Keratinocyte (primary cell): ENCODE data around the gene VIPR1. TPM values are rescaled to one million over a fixed set of nuclear protein-coding genes. Genes with fewer than 3 reads are reported as not detected.

Source experiments
- DNase-seq: peaks from one replicate; pipeline ENCODE4 v3.0.0-alpha.2; 2011; ENCODE audit warnings: low read depth, missing footprints, low spot score
- FAIRE-seq: peaks from 2 replicates; lab custom pipeline; 2011; peaks lifted over from hg19 to GRCh38; lab: Jason Lieb, UNC
- H2AFZ ChIP-seq: 2 replicates; pipeline ENCODE4 v1.6.0; 2012; ENCODE audit warnings: low read length, control low read depth, inconsistent platforms; ENCODE audit not compliant: control insufficient read depth
- H3K27ac ChIP-seq: 2 replicates; pipeline ENCODE4 v1.5.1; 2011; ENCODE audit warnings: low read length; ENCODE audit not compliant: control insufficient read depth, insufficient read depth
- H3K27me3 ChIP-seq: 3 replicates; pipeline ENCODE4 v1.6.0; 2011; ENCODE audit warnings: low read length; ENCODE audit not compliant: control insufficient read depth, insufficient read depth; ENCODE audit errors: extremely low read depth
- H3K36me3 ChIP-seq, 2 experiments: 2 replicates in 1 of 2; 3 replicates in 1 of 2; pipeline ENCODE4 v1.5.1; 2011; ENCODE audit warnings: low read length in 2 of 2, mild to moderate bottlenecking in 1 of 2; ENCODE audit not compliant: control insufficient read depth in 2 of 2, insufficient read depth in 2 of 2; ENCODE audit errors: extremely low read depth in 1 of 2
- H3K4me1 ChIP-seq: 3 replicates; pipeline ENCODE4 v1.5.1; 2011; ENCODE audit warnings: low read length; ENCODE audit not compliant: control insufficient read depth, insufficient read depth; ENCODE audit errors: extremely low read depth
- H3K4me2 ChIP-seq: 3 replicates; pipeline ENCODE4 v1.6.0; 2011; ENCODE audit warnings: low read depth, low read length; ENCODE audit not compliant: control insufficient read depth, insufficient read depth; ENCODE audit errors: extremely low read depth
- H3K4me3 ChIP-seq, 3 experiments: fragments of 200-600 bp in 1 of 3; sonication (generic) in 1 of 3; 2 replicates in 2 of 3; 3 replicates in 1 of 3; pipeline ENCODE4 v1.5.1; 2011 to 2016; ENCODE audit warnings: low read length in 3 of 3, mild to moderate bottlenecking in 3 of 3, control low read depth in 2 of 3, inconsistent platforms in 1 of 3, low read depth in 1 of 3, mixed read lengths in 1 of 3, mixed run types in 1 of 3, moderate library complexity in 1 of 3; ENCODE audit not compliant: control insufficient read depth in 2 of 3, insufficient read depth in 2 of 3; ENCODE audit errors: extremely low read depth in 1 of 3
- H3K79me2 ChIP-seq: 2 replicates; pipeline ENCODE4 v1.6.0; 2012; ENCODE audit warnings: low read length; ENCODE audit not compliant: control insufficient read depth, insufficient read depth
- H3K9ac ChIP-seq: 3 replicates; pipeline ENCODE4 v1.6.0; 2011; ENCODE audit warnings: low read length; ENCODE audit not compliant: control insufficient read depth, insufficient read depth; ENCODE audit errors: extremely low read depth
- H3K9me1 ChIP-seq: 3 replicates; pipeline ENCODE4 v1.6.0; 2011; ENCODE audit warnings: low read length; ENCODE audit not compliant: control insufficient read depth, insufficient read depth; ENCODE audit errors: extremely low read depth
- H3K9me3 ChIP-seq: 2 replicates; pipeline ENCODE4 v1.5.1; 2012; ENCODE audit warnings: low read depth, low read length; ENCODE audit not compliant: control insufficient read depth
- H4K20me1 ChIP-seq: 3 replicates; pipeline ENCODE4 v1.6.0; 2011; ENCODE audit warnings: low read length; ENCODE audit not compliant: control insufficient read depth, insufficient read depth; ENCODE audit errors: extremely low read depth
- CTCF ChIP-seq, 3 experiments: IDR thresholded peaks in 1 of 3; conservative IDR thresholded peaks in 1 of 3; optimal IDR thresholded peaks in 1 of 3; 2 replicates in 2 of 3; 3 replicates in 1 of 3; pipeline versions ENCODE3 to v1.5.1; 2011; ENCODE audit warnings: low read length in 3 of 3, mild to moderate bottlenecking in 3 of 3, moderate library complexity in 2 of 3, control low read depth in 1 of 3, inconsistent platforms in 1 of 3; ENCODE audit not compliant: insufficient read depth in 2 of 3; ENCODE audit errors: extremely low read depth in 1 of 3
- EZH2 ChIP-seq: IDR thresholded peaks from one replicate; pipeline ENCODE4 v1.6.1; 2012; ENCODE audit warnings: inconsistent platforms, mild to moderate bottlenecking, low read length, moderate library complexity
- dilution Hi-C: fragments of 300-500 bp; cut with MboI; formaldehyde crosslinking; loops from one replicate; pipeline ENCODE4 v1.7.0; 2020; ENCODE audit warnings: low sequenced_read_pairs; ENCODE audit not compliant: extremely low pct_ligation_motif_present
- polyA plus RNA-seq, 5 experiments: library from polyadenylated mRNA; depleted of rRNA in 3 of 5; stranded (reverse) in 3 of 5; stranded (forward) in 1 of 5; unstranded in 1 of 5; fragments of >200 nt; gene quantifications; 1 replicate in 1 of 5; 2 replicates in 3 of 5; 3 replicates in 1 of 5; pipeline versions ENCODE4 v1.2.1 to v1.2.3, GENCODE V29; 2011 to 2012; ENCODE audit warnings: missing spikeins in 2 of 5, low read depth in 1 of 5, low replicate concordance in 1 of 5

VIPR1 gene
- polyA plus RNA-seq, 1 donor (not counting 4 experiments of a cell fraction or from before 2014, with no cell fraction given): 4.5 TPM

DNA sequence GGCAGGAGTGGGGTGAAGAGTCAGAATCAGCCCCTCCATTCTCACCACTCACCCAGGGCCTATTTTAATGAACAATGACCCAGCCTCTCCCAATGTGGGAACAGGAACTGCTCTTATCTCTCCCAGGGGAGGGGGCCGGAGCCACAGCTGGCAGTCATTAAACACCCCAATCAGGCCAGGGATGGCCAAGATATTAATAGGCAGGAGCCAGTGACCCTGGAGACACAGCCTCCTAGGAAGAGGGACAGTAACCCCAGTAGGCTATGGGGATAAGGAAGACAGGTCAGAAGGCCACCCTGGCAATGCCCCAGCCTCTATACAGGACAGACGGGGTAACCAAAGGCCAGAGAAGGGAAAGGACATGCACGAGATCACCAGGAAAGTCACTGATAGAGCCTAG, 38.6 kb downstream of the VIPR1 start:
- H4K20me1 ChIP-seq: no peaks in the 10 kb centered on the region
- H3K36me3 ChIP-seq: no peaks in the 10 kb centered on the region
- no peak overlapping the region for H2AFZ ChIP-seq
- H3K27me3 ChIP-seq: no peaks in the 10 kb centered on the region
- no peak overlapping the region for H3K27ac ChIP-seq
- H3K79me2 ChIP-seq: no peaks in the 10 kb centered on the region
- TF ChIP-seq CTCF (optimal IDR thresholded peaks at IDR 0.05 in 1 of 3, IDR thresholded peaks at IDR 0.05 in 1 of 3, conservative IDR thresholded peaks at IDR 0.05 in 1 of 3; ENCODE audit: extremely low read depth in 1 of 3, insufficient read depth in 2 of 3, low read length in 3 of 3): no peak
- no peak for TF ChIP-seq EZH2
- no peak overlapping the region for H3K4me2 ChIP-seq
- H3K9ac ChIP-seq: no peak overlapping the region
- no peak for DNase-seq
- H3K9me1 ChIP-seq: no peaks in the 10 kb centered on the region
- H3K9me3 ChIP-seq: no peaks in the 10 kb centered on the region
- FAIRE-seq: no peak
- dilution Hi-C loops: no loop called here
- H3K4me3 ChIP-seq: no peak overlapping the region
- no peaks in the 10 kb centered on the region for H3K4me1 ChIP-seq

DNA sequence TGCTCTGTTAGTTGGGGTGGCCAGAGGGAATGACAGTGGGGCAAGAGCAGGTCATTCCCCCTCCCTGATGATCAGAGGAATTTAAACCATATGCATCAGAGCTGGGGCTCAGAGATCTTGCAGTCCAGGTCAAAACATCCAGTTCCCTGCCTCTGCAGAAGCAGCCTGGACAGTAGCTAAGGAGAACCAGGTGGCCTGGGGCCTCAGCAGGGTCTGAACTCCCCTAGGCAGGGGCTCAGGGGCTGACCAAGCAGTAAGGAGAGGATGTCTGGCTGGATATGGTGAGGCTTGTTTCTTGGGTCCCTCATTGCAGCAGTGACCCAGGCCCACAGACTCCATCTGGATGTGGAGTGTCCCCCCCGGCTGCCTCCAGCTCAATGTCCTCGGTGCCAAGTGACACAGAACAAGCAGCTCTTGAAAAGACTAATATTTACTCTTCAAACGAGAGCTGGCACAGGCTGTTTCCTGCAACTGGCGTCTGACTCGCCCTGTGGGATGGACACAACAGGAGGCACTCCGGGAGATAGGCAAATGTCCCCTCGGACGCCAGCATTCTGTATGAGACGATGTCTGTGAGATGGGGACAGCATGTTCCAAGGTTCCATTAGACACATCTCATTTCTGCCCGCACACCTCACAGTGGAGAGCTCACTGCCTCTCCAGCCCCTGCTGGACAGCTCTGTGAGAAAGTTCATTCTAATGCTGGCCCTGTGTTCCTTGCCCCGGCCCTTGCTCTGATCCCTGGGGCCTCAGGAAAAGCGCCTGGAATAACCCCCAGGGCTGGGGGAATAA, 42.2 kb downstream of the VIPR1 start:
- no peaks in the 10 kb centered on the region for H3K79me2 ChIP-seq
- no peaks in the 10 kb centered on the region for H3K9me3 ChIP-seq
- no peak overlapping the region for H3K27ac ChIP-seq
- no peaks in the 10 kb centered on the region for H3K9me1 ChIP-seq
- no peak overlapping the region for H3K9ac ChIP-seq
- no peaks in the 10 kb centered on the region for H4K20me1 ChIP-seq
- no peak for TF ChIP-seq EZH2
- no peak for TF ChIP-seq CTCF (optimal IDR thresholded peaks at IDR 0.05 in 1 of 3, IDR thresholded peaks at IDR 0.05 in 1 of 3, conservative IDR thresholded peaks at IDR 0.05 in 1 of 3; ENCODE audit: extremely low read depth in 1 of 3, insufficient read depth in 2 of 3, low read length in 3 of 3)
- FAIRE-seq (no peak), DNase-seq (no peak)
- peaks cover 4 to 9% of the 10 kb centered on the region in 2 experiments for H3K36me3 ChIP-seq
- H3K4me3 ChIP-seq: no peak overlapping the region
- dilution Hi-C loops: no loop called here
- H3K4me2 ChIP-seq: no peak overlapping the region
- no peak overlapping the region for H2AFZ ChIP-seq
- H3K4me1 ChIP-seq: no peaks in the 10 kb centered on the region
- H3K27me3 ChIP-seq: no peaks in the 10 kb centered on the region
